ENCODE data around the gene ACO2.
"Not testable (repeated sequence)": the region's sequence is repeated elsewhere in the genome, so short reads cannot be mapped to it uniquely, and the experiment has no call there.

GRCh38 chr22:41434361-41435003 lies 34.4 kb upstream of the ACO2 start:
- not testable (repeated sequence) for TF ChIP-seq USF2 (IDR thresholded peaks at IDR 0.05; ENCODE audit: low read length); CTCF (IDR thresholded peaks at IDR 0.05; ENCODE audit: control extremely low read depth in 1 of 3, insufficient read depth in 1 of 3, low read depth in 1 of 3, low read length in 3 of 3)

All from H1 (cell line).